GM19240 (cell line): ENCODE measurements around the gene PIEZO1.

Source experiments
- DNase-seq: peaks from one replicate; pipeline ENCODE4 v3.0.0; 2011; ENCODE audit warnings: low spot score; ENCODE audit not compliant: insufficient read length

PIEZO1 gene

GRCh38 chr16:88817785-88818574 lies 33.0 kb upstream of the PIEZO1 start:
- DNase-seq = no peak

- no peak for DNase-seq
Measured at GRCh38 chr16:88816736-88817535, 31.9 kb upstream of the PIEZO1 start.

- DNase-seq = no peak
Measured at GRCh38 chr16:88815901-88816589, 31.0 kb upstream of the PIEZO1 start.

- DNase-seq = no peak
Measured at GRCh38 chr16:88815227-88815626, 30.2 kb upstream of the PIEZO1 start.

- DNase-seq = no peak
Measured at GRCh38 chr16:88814144-88814502, 29.1 kb upstream of the PIEZO1 start.

DNA sequence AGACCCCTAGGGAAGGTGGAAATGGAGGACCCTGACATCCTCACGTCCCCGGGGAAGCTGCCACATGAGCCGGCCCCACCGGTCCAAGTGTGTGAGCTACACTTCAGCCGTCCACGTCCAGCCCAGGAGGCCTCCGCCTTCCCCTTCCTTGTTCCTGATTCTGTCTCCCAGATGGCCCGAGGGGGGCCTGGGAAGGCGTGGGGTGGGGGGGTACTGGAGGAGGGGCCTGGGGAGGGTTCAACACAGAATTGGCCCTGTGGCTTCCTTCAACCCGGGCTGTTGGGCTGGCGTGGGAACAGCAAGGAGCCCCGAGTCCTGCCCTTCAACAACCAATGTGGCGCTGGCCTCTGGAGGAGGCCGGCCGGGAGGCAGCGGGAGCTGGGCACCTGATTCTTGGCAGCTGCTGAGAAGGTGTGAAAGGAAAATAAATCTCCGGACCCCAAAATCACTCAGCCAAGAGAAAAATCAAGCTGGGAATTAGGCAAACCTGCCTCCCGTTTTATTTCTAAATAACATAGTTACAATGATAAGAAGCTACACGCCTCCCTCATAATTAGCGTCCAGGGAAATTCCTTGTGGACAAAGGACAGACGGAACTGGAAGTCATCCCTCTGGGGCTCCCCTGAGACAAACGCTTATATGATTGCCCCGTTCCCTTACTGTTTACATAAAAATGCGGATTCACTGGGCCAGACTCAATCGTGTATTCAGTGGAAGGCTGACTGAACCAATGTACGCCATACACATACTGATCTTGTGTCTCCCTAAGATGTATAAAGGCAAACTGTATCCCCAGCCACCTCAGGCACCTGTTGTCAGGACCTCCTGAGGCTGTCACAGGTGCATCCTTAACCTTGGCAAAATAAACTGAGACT lies 28.5 kb upstream of the PIEZO1 start:
- no peak for DNase-seq

DNA sequence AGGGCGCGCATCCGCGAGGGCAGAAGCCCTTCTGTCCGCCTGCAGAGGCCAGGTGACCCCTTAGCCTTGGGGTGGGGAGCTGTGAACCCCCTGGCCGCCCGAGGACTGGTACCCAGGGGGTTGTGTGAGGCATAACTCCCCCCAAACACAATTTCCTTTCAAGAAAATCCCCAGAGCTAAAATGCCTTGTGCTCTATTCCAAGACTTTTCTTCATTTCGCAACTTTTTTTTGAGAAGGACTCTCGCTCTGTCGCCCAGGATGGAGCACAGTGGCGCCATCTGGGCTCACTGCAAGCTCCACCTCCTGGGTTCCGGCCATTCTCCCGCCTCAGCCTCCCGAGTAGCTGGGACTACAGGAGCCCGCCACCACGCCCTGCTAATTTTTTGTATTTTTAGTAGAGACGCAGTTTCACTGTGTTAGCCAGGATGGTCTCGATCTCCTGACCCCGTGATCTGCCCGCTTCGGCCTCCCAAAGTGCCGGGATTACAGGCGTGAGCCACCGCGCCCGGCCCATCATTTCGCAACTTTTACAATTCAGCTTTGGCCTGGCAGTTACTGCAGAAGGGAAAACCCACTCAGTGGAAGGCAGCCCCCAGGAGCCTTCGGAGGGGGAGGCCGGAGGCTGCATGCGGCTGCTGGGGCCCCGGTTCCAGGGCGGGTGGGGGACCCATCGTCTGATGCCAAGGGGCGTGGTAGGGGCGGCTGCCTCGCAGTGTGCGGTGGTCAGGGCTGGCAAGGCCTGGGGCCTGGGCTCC lies 27.7 kb upstream of the PIEZO1 start:
- no peak for DNase-seq

DNA sequence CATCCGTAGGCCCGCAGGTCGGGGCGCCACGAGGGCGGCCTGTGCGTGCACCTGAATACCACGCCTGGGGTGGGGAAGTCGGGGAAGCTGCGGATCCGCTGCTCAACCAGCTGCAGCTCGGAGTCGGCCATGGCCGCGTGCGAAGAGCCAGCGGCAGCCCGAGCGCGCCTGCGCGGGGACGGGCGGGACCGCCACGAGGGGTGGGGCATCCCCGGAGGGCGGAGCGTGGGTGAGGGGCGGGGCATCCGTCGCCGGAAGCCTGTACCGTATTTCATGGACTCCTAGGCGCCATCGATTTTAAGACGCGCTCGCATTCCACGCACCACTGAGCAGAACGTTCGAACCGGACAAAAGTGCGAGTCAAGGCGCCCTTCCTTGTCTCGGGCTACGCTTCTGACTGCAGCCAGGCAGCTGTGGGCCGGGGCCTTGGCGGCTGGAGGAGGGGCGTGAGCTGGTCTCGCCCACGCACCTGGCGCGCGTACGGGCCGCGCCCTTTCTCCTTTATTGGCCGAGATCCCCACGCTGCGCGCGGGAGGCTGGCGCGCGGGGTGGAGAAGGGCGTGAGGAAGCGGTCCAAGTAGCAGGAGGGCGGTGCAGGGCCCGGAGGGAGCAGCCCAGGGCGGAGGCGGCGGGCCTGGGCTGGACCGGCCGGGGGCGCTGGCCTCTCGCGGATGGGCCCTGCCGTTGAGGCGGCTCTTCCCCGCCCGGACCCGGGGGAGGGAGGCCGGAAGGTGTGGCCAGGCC lies 26.9 kb upstream of the PIEZO1 start, which contains the start of gene APRT:
APRT (minus strand) TSS at position 160 of the 744 bp plus-strand sequence; CDS start at position 131, 29 bp downstream.
- DNase-seq = peak; percentile 74

DNA sequence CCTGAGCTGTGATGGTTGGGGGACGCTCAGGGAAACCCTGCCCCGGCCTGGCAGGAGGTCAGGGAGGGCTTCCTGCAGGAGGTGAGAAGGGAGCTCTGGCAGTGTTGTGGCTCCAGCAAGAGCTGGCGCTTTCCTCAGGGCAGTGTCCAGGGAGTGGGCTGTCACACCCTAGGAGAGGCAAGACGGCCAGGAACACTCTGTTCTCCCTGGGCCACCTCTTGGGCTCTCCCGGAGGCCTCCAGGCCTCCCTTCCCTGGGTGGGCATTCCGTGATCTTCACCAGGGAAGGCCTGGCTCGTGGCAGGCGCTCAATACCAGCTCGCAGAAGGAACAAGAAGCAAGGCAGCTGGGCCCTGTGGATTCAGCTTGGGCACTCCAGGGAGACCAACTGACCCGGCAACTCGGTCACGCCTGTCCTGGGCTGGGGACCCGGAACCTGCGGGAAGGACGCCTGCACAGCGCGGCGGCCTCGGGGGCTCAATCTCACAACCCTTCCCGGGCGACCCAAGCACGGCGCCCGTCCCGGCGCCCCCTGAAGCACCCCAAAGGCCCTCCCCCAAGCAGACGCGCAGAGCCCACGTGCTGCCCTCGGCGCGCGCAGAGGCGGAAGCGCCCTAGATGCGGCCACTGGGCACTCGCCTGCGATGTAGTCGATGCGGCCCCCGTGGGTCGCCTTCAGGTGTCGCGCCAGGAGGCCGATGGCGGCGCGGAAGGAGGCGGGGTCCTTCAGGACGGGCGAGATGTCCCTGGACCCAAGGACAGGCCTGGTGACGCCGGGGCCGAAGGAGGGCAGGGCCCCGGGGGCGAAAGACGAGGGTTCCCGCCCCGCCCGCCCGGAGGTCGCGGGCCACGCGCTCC lies 26.1 kb upstream of the PIEZO1 start:
- DNase-seq = peak; percentile 64

DNA sequence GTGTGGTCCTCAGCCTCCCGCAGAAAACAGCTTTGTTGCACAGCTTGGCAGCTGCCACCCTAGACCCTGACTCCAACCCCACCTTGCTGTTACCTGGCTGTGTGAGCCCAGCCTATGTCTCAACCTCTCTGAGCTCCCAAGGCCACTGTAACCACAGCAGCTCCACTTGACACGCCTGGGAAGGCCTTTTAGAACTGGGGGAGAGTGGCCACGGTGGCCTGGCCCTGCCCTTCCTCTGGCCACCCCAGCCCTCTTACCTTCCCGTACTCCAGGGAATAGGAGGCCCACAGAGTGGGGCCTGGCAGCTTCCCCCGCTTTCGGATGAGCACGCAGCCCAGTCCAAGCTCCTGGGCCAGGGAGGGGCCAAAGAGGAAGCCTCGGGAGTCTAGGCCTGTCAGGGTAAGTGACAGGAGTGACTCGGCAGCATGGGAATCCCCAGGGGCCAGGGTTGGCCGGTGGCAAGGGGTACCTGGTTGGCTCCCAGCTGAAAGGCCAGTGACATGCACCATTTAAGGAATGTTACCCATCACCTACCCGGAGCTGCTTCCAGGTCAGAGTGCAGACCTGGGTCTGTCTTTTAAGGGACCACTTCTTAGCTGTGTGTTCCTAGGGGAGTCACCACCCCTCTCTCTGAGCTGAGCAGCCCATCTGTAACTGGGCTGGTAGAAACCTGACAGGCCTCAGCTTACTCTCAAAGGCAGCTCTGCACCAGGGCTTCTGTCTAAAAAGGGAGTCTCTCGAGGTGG lies 25.3 kb upstream of the PIEZO1 start:
- DNase-seq = no peak

- DNase-seq = no peak
Measured at GRCh38 chr16:88809676-88810165, 24.7 kb upstream of the PIEZO1 start.

DNA sequence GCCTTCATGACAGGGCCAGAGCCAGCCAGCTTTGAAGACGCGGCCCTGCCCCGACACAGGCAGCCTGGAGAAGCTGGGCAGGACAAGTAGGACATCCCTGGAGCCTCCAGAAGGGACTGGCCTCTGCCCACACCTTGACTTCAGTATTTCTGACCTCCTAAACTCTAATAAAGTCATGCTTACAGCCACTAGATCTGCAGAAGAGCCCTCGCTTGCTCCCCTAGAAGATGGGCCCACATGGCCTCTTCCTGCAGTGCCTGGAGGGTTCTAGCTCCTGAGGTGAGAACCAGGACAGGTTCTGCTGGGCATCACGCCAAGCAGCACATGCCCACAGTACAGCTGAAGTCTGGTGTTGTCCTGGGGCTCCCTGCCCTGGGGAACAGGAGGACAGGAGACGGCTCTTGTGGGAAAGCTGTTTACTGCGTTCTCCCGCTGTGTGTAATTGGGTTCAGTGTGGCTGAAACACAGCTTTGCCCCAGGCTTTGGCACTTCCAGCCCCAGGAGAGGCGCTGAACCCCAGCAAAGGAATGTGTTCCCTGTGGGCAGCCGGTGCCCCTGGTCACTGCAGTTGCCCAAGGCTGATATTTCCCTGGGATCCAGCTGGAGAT lies 24.2 kb upstream of the PIEZO1 start:
- no peak for DNase-seq

DNA sequence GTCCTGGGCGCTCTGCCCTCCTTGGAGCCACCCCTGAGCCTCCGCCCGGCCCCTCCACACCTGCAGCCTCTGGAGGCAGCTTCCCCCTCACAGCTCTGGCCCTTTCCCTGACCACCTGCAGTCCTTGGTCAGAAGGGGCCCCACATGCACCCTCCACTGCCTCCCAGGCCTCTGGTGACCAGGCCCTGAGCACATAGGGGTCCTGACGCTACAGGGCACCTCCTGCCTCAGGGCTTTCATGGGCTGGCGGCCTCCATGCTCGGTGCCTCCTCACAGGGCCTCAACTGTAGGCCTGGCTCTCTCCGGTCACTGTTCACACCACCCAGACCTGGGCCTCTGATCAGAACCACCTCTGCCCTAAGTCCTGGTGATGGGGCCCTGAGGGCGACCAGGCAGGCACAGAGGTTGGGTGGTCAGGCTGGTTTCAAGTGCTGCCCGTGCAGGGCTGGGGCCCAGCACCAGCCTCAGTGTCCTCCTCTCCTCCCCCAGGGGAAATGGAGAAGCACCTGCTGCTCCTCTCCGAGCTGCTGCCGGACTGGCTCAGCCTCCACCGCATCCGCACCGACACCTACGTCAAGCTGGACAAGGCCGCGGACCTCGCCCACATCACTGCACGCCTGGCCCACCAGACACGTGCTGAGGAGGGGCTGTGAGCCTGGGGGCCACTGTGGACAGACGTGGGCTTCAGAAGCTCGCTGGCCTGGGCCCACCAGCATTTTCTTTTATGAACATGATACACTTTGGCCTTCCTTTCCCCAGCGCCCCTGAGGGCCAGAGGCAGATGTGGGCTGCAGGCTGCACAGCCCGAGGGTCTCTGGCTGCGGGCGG lies 22.8 kb upstream of the PIEZO1 start:
- DNase-seq = no peak

DNA sequence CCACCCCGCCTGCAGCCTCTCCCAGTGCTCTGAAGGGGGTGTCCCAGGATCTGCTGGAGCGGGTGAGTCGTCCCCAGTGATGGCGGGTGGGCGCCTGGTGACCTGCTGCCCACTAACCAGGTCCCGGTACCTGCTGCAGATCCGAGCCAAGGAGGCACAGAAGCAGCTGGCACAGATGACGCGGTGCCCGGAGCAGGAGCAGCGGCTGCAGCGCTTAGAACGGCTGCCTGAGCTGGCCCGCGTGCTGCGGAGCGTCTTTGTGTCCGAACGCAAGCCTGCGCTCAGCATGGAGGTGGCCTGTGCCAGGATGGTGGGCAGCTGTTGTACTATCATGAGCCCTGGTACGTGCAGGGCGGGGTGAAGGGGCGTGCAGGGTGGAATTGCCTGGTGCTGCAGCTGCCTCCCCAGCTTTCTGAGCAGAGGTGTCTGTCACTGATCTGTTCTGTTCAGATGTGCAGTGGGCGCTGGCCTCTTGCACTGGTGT lies 22.2 kb upstream of the PIEZO1 start:
- no peak for DNase-seq

DNA sequence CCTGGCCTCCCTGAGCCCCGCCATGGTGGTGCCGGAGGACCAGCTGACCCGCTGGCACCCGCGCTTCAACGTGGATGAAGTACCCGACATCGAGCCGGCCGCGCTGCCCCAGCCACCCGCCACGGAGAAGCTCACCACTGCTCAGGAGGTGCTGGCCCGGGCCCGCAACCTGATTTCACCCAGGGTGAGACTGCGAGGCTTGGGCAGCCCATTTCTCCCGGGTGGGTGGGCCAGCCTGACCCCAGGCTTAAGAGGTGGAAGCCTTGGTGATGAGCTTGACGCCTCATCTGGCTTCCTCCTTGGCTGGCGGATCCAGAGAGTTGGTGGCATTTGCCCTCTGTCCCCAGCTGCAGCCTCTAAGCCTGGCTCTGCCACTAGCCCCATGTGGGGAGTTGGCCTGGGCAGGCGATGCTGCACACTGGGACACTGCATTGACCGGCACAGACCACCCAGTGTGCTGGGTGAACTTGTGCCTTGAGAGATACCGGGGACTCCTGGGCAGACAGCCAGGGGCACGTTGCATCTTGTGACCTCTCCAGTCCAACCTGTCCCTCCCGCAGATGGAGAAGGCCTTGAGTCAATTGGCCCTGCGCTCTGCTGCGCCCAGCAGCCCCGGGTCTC lies 21.6 kb upstream of the PIEZO1 start:
- DNase-seq = no peak

DNA sequence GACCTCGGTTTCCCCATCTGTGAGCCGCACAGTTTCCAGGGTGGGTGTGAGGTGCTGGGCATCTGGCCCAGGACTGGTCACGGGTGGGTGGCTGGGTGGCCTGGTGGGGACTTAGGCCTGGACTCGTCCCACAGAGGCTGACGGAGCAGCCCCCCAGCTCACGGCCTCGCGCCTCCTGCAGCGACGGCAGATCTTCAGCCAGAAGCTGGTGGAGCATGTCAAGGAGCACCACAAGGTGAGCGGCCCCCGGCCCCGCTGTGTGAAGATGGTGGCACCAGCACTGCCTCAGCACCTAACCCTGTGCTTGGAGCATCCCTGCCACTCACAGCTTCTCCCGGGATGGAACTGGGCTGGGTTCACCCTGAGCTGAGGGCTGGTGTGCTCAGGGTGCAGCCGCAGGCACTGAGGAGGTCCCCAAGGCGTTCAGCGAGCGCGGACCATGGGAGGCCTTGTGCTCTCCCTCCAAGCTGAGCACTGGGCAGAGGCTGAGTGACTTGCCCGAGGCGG lies 20.9 kb upstream of the PIEZO1 start:
- no peak for DNase-seq
